ENCODE results near the gene TMEM222. TPM values are rescaled to one million over a fixed set of nuclear protein-coding genes. Genes with fewer than 3 reads are reported as not detected.

TMEM222 gene
- total RNA-seq, 1 donor from 2014 or later: 50.0 TPM

- DNase-seq: peak; percentile 86
- Mint-ChIP-seq H3K27me3 (ENCODE audit: unreplicated experiment) (peaks cover 7% of the 10 kb centered on the region), H3K9me3 (ENCODE audit: unreplicated experiment) (peaks cover 11% of the 10 kb centered on the region), H3K4me1 (ENCODE audit: low read depth, unreplicated experiment) (peaks cover 37% of the 10 kb centered on the region), H3K27ac (ENCODE audit: unreplicated experiment) (peak overlapping the region; percentile 93), H3K4me3 (ENCODE audit: unreplicated experiment) (peak overlapping the region; percentile 57), H3K36me3 (ENCODE audit: unreplicated experiment) (no peaks in the 10 kb centered on the region)
- TF ChIP-seq CTCF (IDR thresholded peaks at IDR 0.05; ENCODE audit: partially characterized antibody, unreplicated experiment): peak; percentile 100
Observed at GRCh38 chr1:27300341-27301051, 21.5 kb upstream of the TMEM222 start.

GRCh38 chr1:27301052-27301422, 20.9 kb upstream of the TMEM222 start:
- Mint-ChIP-seq H3K27ac (ENCODE audit: unreplicated experiment) (peak overlapping the region; percentile 93), H3K27me3 (ENCODE audit: unreplicated experiment) (peaks cover 9% of the 10 kb centered on the region), H3K9me3 (ENCODE audit: unreplicated experiment) (peaks cover 11% of the 10 kb centered on the region), H3K4me3 (ENCODE audit: unreplicated experiment) (no peak overlapping the region), H3K4me1 (ENCODE audit: low read depth, unreplicated experiment) (peaks cover 40% of the 10 kb centered on the region), H3K36me3 (ENCODE audit: unreplicated experiment) (no peaks in the 10 kb centered on the region)
- DNase-seq: no peak
- TF ChIP-seq CTCF (IDR thresholded peaks at IDR 0.05; ENCODE audit: partially characterized antibody, unreplicated experiment): peak; percentile 45

GRCh38 chr1:27301582-27302199, 20.3 kb upstream of the TMEM222 start:
- TF ChIP-seq CTCF (IDR thresholded peaks at IDR 0.05; ENCODE audit: partially characterized antibody, unreplicated experiment): no peak
- Mint-ChIP-seq H3K4me3 (ENCODE audit: unreplicated experiment) (no peak overlapping the region), H3K4me1 (ENCODE audit: low read depth, unreplicated experiment) (peaks cover 39% of the 10 kb centered on the region), H3K36me3 (ENCODE audit: unreplicated experiment) (no peaks in the 10 kb centered on the region), H3K9me3 (ENCODE audit: unreplicated experiment) (peaks cover 9% of the 10 kb centered on the region), H3K27ac (ENCODE audit: unreplicated experiment) (peak overlapping the region; percentile 93), H3K27me3 (ENCODE audit: unreplicated experiment) (peaks cover 9% of the 10 kb centered on the region)
- no peak for DNase-seq

GRCh38 chr1:27302612-27303011, 19.4 kb upstream of the TMEM222 start:
- no peak for DNase-seq
- peaks cover 47% of the 10 kb centered on the region for H3K4me1 Mint-ChIP-seq (ENCODE audit: low read depth, unreplicated experiment)
- TF ChIP-seq CTCF (IDR thresholded peaks at IDR 0.05; ENCODE audit: partially characterized antibody, unreplicated experiment): no peak
- H3K27ac Mint-ChIP-seq (ENCODE audit: unreplicated experiment): no peak overlapping the region
- H3K36me3 Mint-ChIP-seq (ENCODE audit: unreplicated experiment): no peaks in the 10 kb centered on the region
- peaks cover 9% of the 10 kb centered on the region for H3K9me3 Mint-ChIP-seq (ENCODE audit: unreplicated experiment)
- peaks cover 12% of the 10 kb centered on the region for H3K27me3 Mint-ChIP-seq (ENCODE audit: unreplicated experiment)
- H3K4me3 Mint-ChIP-seq (ENCODE audit: unreplicated experiment): no peak overlapping the region

- no peak overlapping the region for H3K27ac Mint-ChIP-seq (ENCODE audit: unreplicated experiment)
- H3K9me3 Mint-ChIP-seq (ENCODE audit: unreplicated experiment): peaks cover 8% of the 10 kb centered on the region
- peaks cover 15% of the 10 kb centered on the region for H3K27me3 Mint-ChIP-seq (ENCODE audit: unreplicated experiment)
- DNase-seq: no peak
- H3K4me1 Mint-ChIP-seq (ENCODE audit: low read depth, unreplicated experiment): peaks cover 47% of the 10 kb centered on the region
- no peak for TF ChIP-seq CTCF (IDR thresholded peaks at IDR 0.05; ENCODE audit: partially characterized antibody, unreplicated experiment)
- no peak overlapping the region for H3K4me3 Mint-ChIP-seq (ENCODE audit: unreplicated experiment)
- no peaks in the 10 kb centered on the region for H3K36me3 Mint-ChIP-seq (ENCODE audit: unreplicated experiment)
Observed at GRCh38 chr1:27303509-27303908, 18.5 kb upstream of the TMEM222 start.
